ENCODE results near the gene BNIP5.

BNIP5 gene

GRCh38 chr6:36343109-36343680 lies 6.5 kb upstream of the BNIP5 start:
- CTCF ChIA-PET = interaction anchor here (1.1 to 17.7 kb wide), 4 partner anchors 15 to 204 kb away, joined by 3 to 234 read pairs (median 30); no protein-coding TSS in a partner anchor
- Histone ChIP-seq H3K4me3 (ENCODE audit: low read depth, low read length) (no peak overlapping the region), H3K4me1 (ENCODE audit: control insufficient read depth, insufficient read depth, low read length) (no peaks in the 10 kb centered on the region), H3K9me3 (ENCODE audit: control insufficient read depth, insufficient read depth, low read depth, low read length) (no peaks in the 10 kb centered on the region), H3K36me3 (ENCODE audit: control insufficient read depth in 2 of 2, insufficient read depth in 1 of 2, low read length in 2 of 2) (no peaks in the 10 kb centered on the region), H3K27ac (ENCODE audit: extremely low read depth, low read depth, low read length) (no peak overlapping the region)
- POLR2A ChIA-PET = no interaction called here
- TF ChIP-seq HOXC10 (CRISPR knock-in tag; IDR thresholded peaks at IDR 0.05) = no peak

GRCh38 chr6:36340618-36341454 lies 4.1 kb upstream of the BNIP5 start:
- no peaks in the 10 kb centered on the region for H3K36me3 ChIP-seq (ENCODE audit: control insufficient read depth in 2 of 2, insufficient read depth in 1 of 2, low read length in 2 of 2)
- no peak overlapping the region for H3K27ac ChIP-seq (ENCODE audit: extremely low read depth, low read depth, low read length)
- ChIA-PET CTCF (interaction anchor here (0.6 to 17.7 kb wide), 46 partner anchors 9 to 489 kb away, joined by 3 to 234 read pairs (median 4); partner anchors contain the start of gene MAPK14), POLR2A (interaction anchor here (0.6 to 1.4 kb wide), 2 partner anchors 10 to 192 kb away, joined by 3 to 5 read pairs; no protein-coding TSS in a partner anchor)
- H3K4me3 ChIP-seq (ENCODE audit: low read depth, low read length) = no peak overlapping the region
- no peaks in the 10 kb centered on the region for H3K4me1 ChIP-seq (ENCODE audit: control insufficient read depth, insufficient read depth, low read length)
- no peaks in the 10 kb centered on the region for H3K9me3 ChIP-seq (ENCODE audit: control insufficient read depth, insufficient read depth, low read depth, low read length)
- TF ChIP-seq ZNF311 (tag by site-specific recombination; IDR thresholded peaks at IDR 0.05; ENCODE audit: borderline replicate concordance) (no peak), ZBTB10 (tag by site-specific recombination; IDR thresholded peaks at IDR 0.05) (no peak), ZNF391 (tag by site-specific recombination; IDR thresholded peaks at IDR 0.05; ENCODE audit: borderline replicate concordance, low read depth) (0 out of 2 replicates have a peak, but pooled peaks have one; percentile 5), ZNF777 (tag by site-specific recombination; IDR thresholded peaks at IDR 0.05; ENCODE audit: borderline replicate concordance) (0 out of 2 replicates have a peak, but pooled peaks have one; percentile 47), ZNF530 (tag by site-specific recombination; IDR thresholded peaks at IDR 0.05; ENCODE audit: low read depth) (no peak), ZNF26 (tag by site-specific recombination; IDR thresholded peaks at IDR 0.05) (no peak), ZNF335 (tag by site-specific recombination; conservative IDR thresholded peaks at IDR 0.05) (peak; percentile 68; the same call in 1 of the 2 replicates), KLF9 (tag by site-specific recombination; IDR thresholded peaks at IDR 0.05; ENCODE audit: low read depth) (no peak), ZEB2 (tag by site-specific recombination; IDR thresholded peaks at IDR 0.05) (no peak), ZNF785 (tag by site-specific recombination; IDR thresholded peaks at IDR 0.05) (no peak), ZNF280D (tag by site-specific recombination; IDR thresholded peaks at IDR 0.05) (0 out of 2 replicates have a peak, but pooled peaks have one; percentile 14), PATZ1 (tag by site-specific recombination; IDR thresholded peaks at IDR 0.05) (peak; percentile 44), YY1 (tag by site-specific recombination; IDR thresholded peaks at IDR 0.05) (peak; percentile 82), FEZF1 (tag by site-specific recombination; IDR thresholded peaks at IDR 0.05) (no peak), ZNF394 (tag by site-specific recombination; IDR thresholded peaks at IDR 0.05; ENCODE audit: borderline replicate concordance) (0 out of 2 replicates have a peak, but pooled peaks have one; percentile 21), ZNF654 (tag by site-specific recombination; IDR thresholded peaks at IDR 0.05; ENCODE audit: low read depth) (peak; percentile 15; the same call in 1 of the 2 replicates), ZBTB17 (tag by site-specific recombination; IDR thresholded peaks at IDR 0.05) (peak; percentile 17; the same call in 1 of the 2 replicates), SP7 (tag by site-specific recombination; IDR thresholded peaks at IDR 0.05) (peak; percentile 44), CTCF (tag by site-specific recombination; IDR thresholded peaks at IDR 0.05) (peak; percentile 77), ZNF2 (tag by site-specific recombination; IDR thresholded peaks at IDR 0.05) (peak; percentile 50)
